ENCODE measurements around the gene NCOA7.
A peak's percentile ranks its signal among the peaks of the same experiment; 100 is the strongest.
"Not testable (repeated sequence)": the region's sequence is repeated elsewhere in the genome, so short reads cannot be mapped to it uniquely, and the experiment has no call there.

NCOA7 gene

GRCh38 chr6:125846292-125847024, 55.7 kb downstream of the NCOA7 start:
- DNase-seq: no peak

- DNase-seq: not testable (repeated sequence)
These were observed 57.5 kb downstream of the NCOA7 start for GRCh38 chr6:125848286-125848685.

GRCh38 chr6:125850361-125850760, 59.6 kb downstream of the NCOA7 start:
- DNase-seq: no peak

DNA sequence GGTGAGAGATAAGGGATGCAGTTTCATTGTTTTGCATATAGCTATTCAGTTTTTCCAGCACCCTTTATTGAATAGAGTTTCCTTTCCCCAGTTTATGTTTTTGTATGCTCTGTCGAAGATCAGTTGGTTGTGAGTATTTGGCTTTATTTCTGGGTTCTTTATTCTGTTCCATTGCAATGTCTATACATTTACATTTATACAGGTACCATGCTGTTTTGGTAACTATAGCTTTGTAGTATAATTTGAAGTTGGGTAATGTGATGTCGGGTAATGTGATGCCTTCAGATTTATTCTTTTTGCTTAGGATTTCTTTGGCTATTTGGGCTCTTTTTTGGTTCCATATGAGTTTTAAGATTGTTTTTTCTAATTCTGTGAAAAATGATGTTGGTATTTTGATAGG, 61.8 kb downstream of the NCOA7 start:
- DNase-seq: no peak

DNA sequence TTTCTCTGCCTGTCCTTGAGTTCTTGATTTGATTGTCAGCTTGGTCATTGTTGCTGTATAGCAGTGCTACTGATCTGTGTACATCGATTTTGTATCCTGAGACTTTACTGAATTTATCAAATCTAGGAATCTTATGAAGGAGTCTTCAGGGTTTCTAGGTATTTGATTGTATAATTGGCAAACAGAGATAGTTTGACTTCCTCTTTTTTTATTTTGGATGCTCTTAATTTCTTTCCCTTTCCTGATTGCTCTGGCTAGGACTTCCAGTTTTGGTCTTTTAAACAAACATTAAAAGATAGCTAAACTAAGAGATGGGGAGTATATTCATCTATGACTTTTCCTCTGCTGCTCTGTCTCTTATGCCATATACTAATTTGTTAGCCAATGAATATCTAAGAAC, 62.4 kb downstream of the NCOA7 start:
- DNase-seq: no peak

DNA sequence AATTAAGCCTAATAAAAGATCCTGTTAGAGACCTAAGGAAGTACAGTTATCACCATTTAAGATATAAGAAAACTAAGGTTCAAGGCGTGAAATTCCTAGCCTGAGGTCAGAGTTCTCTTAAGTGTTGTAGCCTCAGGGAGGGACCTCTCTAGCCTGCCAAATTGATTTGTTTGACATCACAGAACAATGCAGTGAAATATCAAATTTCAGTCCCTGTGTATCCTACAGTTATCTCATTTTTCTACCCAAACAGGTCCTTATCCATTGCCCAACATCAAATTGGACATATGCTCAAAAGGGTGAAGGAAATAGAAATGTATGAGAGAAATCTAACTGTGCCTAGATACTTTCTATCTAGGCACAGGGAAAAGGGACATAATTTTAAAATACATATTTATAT, 63.0 kb downstream of the NCOA7 start:
- DNase-seq: no peak

DNA sequence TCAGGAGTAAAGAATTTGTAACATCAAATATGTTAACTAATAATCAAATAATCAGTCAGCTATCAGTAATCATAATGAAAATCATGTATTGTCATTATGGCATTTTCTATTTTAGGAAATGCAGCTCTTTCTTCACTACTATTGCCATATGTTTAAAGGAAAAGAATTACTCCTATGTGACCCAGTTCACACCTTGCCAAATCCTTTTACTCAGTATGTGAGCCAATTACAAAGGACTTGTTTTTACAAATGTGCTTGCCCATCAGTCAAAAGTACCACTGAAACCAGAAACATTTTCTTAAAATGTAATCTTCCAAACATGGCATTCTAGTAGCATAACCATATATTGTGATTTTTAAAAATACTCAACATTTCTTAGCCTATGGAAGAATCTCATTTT, 63.6 kb downstream of the NCOA7 start:
- no peak for DNase-seq

GRCh38 chr6:125855783-125856182, 65.0 kb downstream of the NCOA7 start:
- no peak for DNase-seq

GRCh38 chr6:125857846-125858245, 67.1 kb downstream of the NCOA7 start:
- DNase-seq: no peak

- DNase-seq: peak in 1 of 4 experiments; percentile 1
These were observed 67.9 kb downstream of the NCOA7 start for GRCh38 chr6:125858427-125859320.

DNA sequence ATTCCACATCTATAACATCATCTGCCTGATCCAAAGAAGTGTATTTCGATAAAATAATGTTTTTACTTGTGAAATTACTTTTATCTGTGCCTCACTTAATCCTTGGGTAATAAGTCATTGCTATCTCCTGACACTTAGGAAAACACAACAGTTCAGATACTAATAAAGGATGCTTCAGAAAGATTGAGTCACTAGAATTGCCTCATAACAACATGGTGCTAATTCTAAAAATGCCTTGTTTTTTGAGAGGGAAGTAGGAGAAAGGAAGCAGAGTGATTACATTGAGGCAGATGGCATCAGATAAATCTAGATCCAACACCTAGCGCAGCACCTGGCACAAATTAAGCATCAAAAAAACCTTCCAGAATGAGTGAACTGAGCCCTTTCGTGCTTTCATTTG, 69.0 kb downstream of the NCOA7 start:
- no peak for DNase-seq

DNA sequence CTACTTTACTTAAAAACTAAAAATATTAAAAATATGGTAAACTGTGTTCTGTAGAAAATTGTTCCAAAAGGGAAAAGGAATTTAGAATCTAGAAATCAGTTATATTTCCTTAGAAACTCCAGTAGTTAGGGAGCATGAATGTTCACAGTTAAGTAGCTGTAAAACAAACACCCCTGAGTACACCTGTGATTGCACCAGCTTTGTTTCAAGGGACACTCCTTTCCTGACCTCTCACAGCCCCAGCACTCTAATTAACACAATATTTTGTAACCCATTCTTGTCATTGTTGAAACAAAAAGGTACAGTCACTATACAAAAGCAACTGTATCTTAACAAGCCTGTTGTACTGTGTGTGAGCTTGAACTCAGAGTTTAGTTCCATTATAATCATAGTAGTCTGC, 72.3 kb downstream of the NCOA7 start:
- DNase-seq: no peak

- DNase-seq: no peak
These were observed 74.3 kb downstream of the NCOA7 start for GRCh38 chr6:125865015-125865414.

DNA sequence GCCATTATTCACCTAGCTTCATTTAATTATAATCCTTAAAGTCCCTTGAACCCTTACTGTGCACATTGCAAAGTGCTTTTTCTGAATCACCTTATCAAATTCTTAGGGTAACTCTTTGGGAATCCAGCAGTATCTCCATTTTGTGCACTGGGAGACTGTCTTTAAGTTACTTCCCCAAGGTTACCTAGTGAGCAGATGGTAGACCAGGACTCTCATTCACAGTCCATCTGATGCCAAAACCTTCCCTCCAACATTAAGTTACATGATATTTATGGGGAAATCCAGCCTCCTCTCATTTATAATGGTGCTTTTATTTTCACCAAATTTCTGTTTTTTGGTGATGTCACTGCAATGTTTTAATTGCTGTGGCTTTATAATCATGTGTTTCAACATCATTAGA, 75.7 kb downstream of the NCOA7 start:
- DNase-seq: no peak

GRCh38 chr6:125867483-125867942, 76.8 kb downstream of the NCOA7 start:
- DNase-seq: no peak

GRCh38 chr6:125868252-125868651, 77.5 kb downstream of the NCOA7 start:
- DNase-seq: no peak

- DNase-seq: no peak
These were observed 78.1 kb downstream of the NCOA7 start for GRCh38 chr6:125868678-125869395.

DNA sequence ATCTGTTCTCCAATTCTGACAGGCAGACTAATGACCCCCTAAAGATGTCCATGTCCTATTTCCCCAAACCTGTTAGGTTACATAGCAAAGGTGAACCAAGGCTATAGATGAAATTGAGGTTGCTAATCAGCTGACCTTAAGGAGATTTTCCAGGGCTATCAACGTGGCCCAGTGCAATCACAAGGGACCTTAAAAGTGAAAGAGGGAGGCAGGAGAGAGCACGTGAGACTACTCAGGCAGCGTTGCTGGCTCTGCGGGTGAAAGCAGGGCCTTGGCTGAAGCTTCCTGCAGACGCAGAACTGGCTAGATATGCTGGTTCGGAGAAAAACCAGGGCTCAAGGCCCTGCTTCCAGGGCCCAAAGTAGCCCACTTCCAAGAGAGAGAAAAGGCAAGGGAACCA, 78.7 kb downstream of the NCOA7 start:
- no peak for DNase-seq

DNA sequence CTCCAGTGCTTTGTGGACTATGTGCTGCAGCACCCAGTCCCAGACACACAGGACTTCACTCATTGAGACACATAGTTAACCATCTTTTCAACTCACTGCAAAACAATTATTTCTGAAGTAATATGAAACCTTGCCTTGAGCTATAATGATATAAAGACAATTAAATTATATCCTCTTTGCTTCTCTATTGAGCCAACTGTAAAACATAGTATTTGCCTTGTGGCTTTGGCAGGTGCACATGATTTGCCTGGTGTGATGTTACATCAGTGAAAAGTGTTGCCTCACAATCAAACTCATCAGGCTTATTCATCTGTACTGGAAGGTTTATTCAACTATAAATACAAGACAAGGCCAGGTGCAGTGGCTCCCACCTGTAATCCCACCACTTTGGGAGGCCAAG, 80.6 kb downstream of the NCOA7 start:
- DNase-seq: no peak

DNA sequence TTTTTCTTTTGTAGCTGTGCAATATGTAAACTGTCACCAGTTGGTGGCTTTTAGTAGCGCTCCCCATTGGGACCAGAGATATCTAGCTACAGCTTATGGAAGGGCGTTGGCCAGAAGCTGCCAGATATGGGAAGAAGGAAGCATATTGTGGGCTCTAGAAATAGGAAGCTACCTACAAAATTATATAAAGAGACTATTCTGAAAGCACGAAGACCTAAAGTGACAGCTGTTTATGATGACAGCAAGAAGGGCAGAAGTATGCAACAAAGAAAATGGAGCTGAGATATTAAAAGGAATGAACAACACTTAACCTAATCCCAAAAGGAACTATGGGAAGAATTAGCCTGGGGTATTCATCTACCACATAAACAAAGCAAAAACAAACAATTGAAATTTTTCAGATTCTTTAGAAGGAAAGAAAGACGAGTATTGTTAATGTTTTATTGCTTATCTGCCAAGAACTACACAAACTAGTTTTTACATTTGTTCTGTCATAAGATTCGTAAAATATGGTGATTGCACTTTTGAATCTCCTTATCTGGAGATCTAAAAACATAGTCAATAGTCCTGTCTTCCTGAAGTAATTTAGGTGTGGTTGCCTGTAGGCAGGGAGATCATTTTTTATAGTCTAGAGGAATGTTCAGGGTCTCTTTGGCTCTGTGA, 81.6 kb downstream of the NCOA7 start:
- no peak for DNase-seq

DNA sequence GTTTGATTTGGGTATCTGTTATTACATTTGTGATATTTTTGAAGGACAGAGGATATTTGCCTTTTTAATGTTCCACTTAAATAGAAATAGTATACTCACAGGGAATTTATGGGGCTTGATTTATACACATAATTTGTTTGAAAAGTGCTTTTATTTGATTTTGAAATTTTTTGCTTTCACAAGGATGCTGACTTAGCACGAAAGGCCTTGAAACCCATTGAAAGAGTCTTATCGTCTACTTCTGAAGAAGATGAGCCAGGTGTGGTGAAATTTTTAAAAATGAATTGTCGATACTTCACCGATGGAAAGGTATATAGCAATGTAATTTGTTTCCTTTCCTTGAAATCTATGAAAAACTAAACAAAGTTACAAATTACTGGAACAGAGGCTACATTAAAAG, 91.5 kb downstream of the NCOA7 start:
- no peak for DNase-seq

DNA sequence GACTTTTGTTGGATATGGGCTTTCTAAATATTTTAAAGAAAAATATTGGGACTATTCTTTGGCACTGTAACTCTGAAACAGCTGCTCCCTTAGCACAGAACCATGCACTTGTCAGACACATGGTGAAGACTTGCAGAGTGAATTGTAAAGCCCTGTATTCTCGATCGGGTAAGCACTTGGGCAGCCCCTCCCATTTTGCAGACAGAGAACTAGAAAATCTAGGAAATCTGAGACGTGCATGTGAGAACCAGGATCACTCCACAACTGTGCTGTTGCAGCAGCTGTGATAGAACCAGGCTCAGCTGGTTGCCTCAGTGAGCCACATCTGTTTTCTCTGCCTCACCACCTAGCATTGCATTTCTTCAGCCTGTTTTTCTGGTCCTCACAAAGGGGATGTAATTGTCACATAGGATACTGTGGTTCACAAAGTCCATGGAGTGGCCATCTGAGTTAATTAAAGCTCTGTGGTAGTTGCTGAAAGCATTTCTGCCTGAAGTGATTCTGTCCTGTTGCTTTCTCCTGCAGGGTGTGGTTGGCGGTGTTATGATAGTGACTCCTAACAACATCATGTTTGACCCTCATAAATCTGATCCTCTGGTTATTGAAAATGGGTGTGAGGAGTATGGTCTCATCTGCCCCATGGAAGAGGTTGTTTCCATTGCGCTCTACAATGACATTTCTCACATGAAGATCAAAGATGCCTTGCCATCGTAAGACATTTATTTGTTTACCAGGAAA, 94.0 kb downstream of the NCOA7 start:
- DNase-seq: no peak
